HepG2 (cell line): Measurements from ENCODE around the gene CCDC177. TPM values are rescaled to one million over a fixed set of nuclear protein-coding genes. Genes with fewer than 3 reads are reported as not detected.

Experiments
- ATAC-seq: fragments of 200-7000 bp; cut with Tn5 transposase; 3 replicates; pipeline ENCODE4 v1.9.1; 2020; ENCODE audit warnings: mild to moderate bottlenecking, moderate library complexity
- BruUV-seq: library from RNA; stranded (reverse); fragments of 400-500 nt; replicated peaks from 2 replicates; lab custom pipeline; 2021; lab: Mats Ljungman, UMichigan
- CTCF ChIA-PET: fragments of 300-600 bp; formaldehyde crosslinking; extraction: SDS; loops from one replicate; lab custom pipeline; 2021; ENCODE audit warnings: low total read pairs, inconsistent platforms, low intra/inter-chr PET ratio; lab: Yijun Ruan, JAX
- POLR2A ChIA-PET: fragments of 350-600 bp; sonication (Branson Sonifier 250); formaldehyde crosslinking; loops from one replicate; lab custom pipeline; 2020; ENCODE audit warnings: antibody characterized with exemption, inconsistent platforms; lab: Yijun Ruan, JAX
- DNase-seq: peaks from one replicate; pipeline ENCODE4 v3.0.0-alpha.2; 2015; ENCODE audit warnings: low spot score
- FAIRE-seq: peaks from 3 replicates; lab custom pipeline; 2011; peaks lifted over from hg19 to GRCh38; lab: Jason Lieb, UNC
- H2AFZ ChIP-seq: one replicate; pipeline ENCODE4 v1.6.1; 2011; ENCODE audit warnings: low read length, inconsistent platforms
- H3K27ac ChIP-seq: fragments of 300-600 bp; 3 replicates; pipeline ENCODE4 v1.8.0; 2011; ENCODE audit warnings: mixed run types, mild to moderate bottlenecking, mixed read lengths, low read length, inconsistent platforms; ENCODE audit not compliant: insufficient read depth; ENCODE audit errors: extremely low read length
- H3K27me3 ChIP-seq, 2 experiments: fragments of 200-600 bp in 1 of 2; 2 replicates in 1 of 2; 3 replicates in 1 of 2; pipeline versions ENCODE4 v1.6.0 to v1.8.0; 2011; ENCODE audit warnings: low read length in 2 of 2, mild to moderate bottlenecking in 2 of 2, moderate library complexity in 2 of 2, inconsistent platforms in 1 of 2; ENCODE audit not compliant: insufficient read depth in 2 of 2, control insufficient read depth in 1 of 2
- H3K36me3 ChIP-seq, 2 experiments: fragments of 200-600 bp in 1 of 2; replicated peaks in 1 of 2; 2 replicates in 1 of 2; 3 replicates in 1 of 2; pipeline versions ENCODE4 v1.5.1 to v1.8.0; 2011; ENCODE audit warnings: low read length in 2 of 2, inconsistent platforms in 1 of 2; ENCODE audit not compliant: insufficient read depth in 2 of 2, control insufficient read depth in 1 of 2
- H3K4me1 ChIP-seq: 2 replicates; pipeline ENCODE4 v1.5.1; 2012; ENCODE audit warnings: low read length, inconsistent platforms; ENCODE audit not compliant: insufficient read depth
- H3K4me2 ChIP-seq: 2 replicates; pipeline ENCODE4 v1.6.0; 2011; ENCODE audit warnings: low read depth, low read length, inconsistent platforms
- H3K4me3 ChIP-seq, 3 experiments: fragments of 200-600 bp in 1 of 3; sonication (generic), shearing (Covaris generic) in 1 of 3; replicated peaks in 1 of 3; 2 replicates each; pipeline ENCODE4 v1.5.1; 2011 to 2016; ENCODE audit warnings: low read length in 3 of 3, inconsistent platforms in 2 of 3, low read depth in 2 of 3, mild to moderate bottlenecking in 2 of 3, control low read depth in 1 of 3, mixed read lengths in 1 of 3; ENCODE audit not compliant: insufficient read depth in 1 of 3
- H3K79me2 ChIP-seq: one replicate; pipeline ENCODE4 v1.6.1; 2011; ENCODE audit warnings: low read length, inconsistent platforms; ENCODE audit not compliant: insufficient read depth
- H3K9ac ChIP-seq: 2 replicates; pipeline ENCODE4 v1.6.0; 2011; ENCODE audit warnings: mild to moderate bottlenecking, low read depth, low read length, inconsistent platforms; ENCODE audit not compliant: insufficient read depth
- H3K9me3 ChIP-seq: 2 replicates; pipeline ENCODE4 v1.5.1; 2012; ENCODE audit warnings: mild to moderate bottlenecking, low read length
- H4K20me1 ChIP-seq: 2 replicates; pipeline ENCODE4 v1.6.0; 2011; ENCODE audit warnings: inconsistent platforms, mild to moderate bottlenecking, low read length, moderate library complexity; ENCODE audit not compliant: insufficient read depth
- CCDC6 ChIP-seq: sonication (generic); formaldehyde crosslinking; IDR thresholded peaks from 2 replicates; pipeline ENCODE4 v1.8.1; 2022; ENCODE audit warnings: mild to moderate bottlenecking, missing genetic modification reagents, moderate library complexity
- KDM5A ChIP-seq: fragments of 200-600 bp; sonication (generic); IDR thresholded peaks from 2 replicates; pipeline ENCODE4 v1.7.0; 2018; ENCODE audit warnings: antibody characterized with exemption, mild to moderate bottlenecking, low read length, borderline replicate concordance
- TP53 ChIP-seq: sonication (generic); formaldehyde crosslinking; conservative IDR thresholded peaks from 2 replicates; pipeline ENCODE4 v1.4.0; 2020; ENCODE audit warnings: missing genetic modification reagents
- YEATS2 ChIP-seq: sonication (generic); formaldehyde crosslinking; IDR thresholded peaks from 2 replicates; pipeline ENCODE4 v1.4.0; 2020; ENCODE audit warnings: missing genetic modification reagents, borderline replicate concordance
- ZNF142 ChIP-seq: sonication (generic); formaldehyde crosslinking; IDR thresholded peaks from 2 replicates; pipeline ENCODE4 v1.4.0; 2020; ENCODE audit warnings: missing genetic modification reagents
- ZNF720 ChIP-seq: sonication (generic); formaldehyde crosslinking; IDR thresholded peaks from 2 replicates; pipeline ENCODE4 v1.4.0; 2020; ENCODE audit warnings: missing genetic modification reagents
- ZNF879 ChIP-seq: sonication (generic); formaldehyde crosslinking; IDR thresholded peaks from 2 replicates; pipeline ENCODE4 v1.8.1; 2023; ENCODE audit warnings: missing genetic modification reagents
- WGBS: methylation state at CpG from one replicate; pipeline ENCODE4 v1.1.6; 2017; ENCODE audit warnings: low lambda C conversion rate; 5-methylcytosine and 5-hydroxymethylcytosine counted together
- in situ Hi-C: cut with HindIII; loops from 2 replicates; pipeline ENCODE4 v1.10.0; 2017; ENCODE audit warnings: low pct_unique_long_range_greater_than_20kb; ENCODE audit not compliant: extremely low pct_ligation_motif_present
- intact Hi-C: fragments of 100-400 bp; cut with micrococcal nuclease; formaldehyde crosslinking; loops from one replicate; pipeline ENCODE4 v1.10.0; 2022; ENCODE audit not compliant: unreplicated experiment
- polyA plus RNA-seq, 8 experiments: library from polyadenylated mRNA; depleted of rRNA in 3 of 8; stranded (reverse) in 7 of 8; unstranded in 1 of 8; fragments of >200 nt; fragmentation: Illumina TruSeq in 4 of 8; extraction: Trizol in 4 of 8; gene quantifications; 2 replicates each; pipeline versions ENCODE4 v1.2.1 to v1.2.3, GENCODE V29; 2011 to 2016; ENCODE audit warnings: low read depth in 4 of 8, missing spikeins in 1 of 8, mixed read lengths in 1 of 8; ENCODE audit not compliant: insufficient read depth in 1 of 8
- total RNA-seq, 5 experiments: library from RNA; depleted of rRNA; stranded (reverse); fragments of >200 nt; fragmentation: Illumina TruSeq; extraction: Trizol; gene quantifications; 2 replicates each; pipeline ENCODE4 v1.2.3, GENCODE V29; 2016; ENCODE audit warnings: low read depth in 1 of 5
- TF ChIP-seq, protein P1 (sequence below): sonication (generic); formaldehyde crosslinking; IDR thresholded peaks from 2 replicates; pipeline ENCODE4 v1.8.0; 2022; ENCODE audit warnings: mild to moderate bottlenecking, missing genetic modification reagents, moderate library complexity
- TF ChIP-seq, protein P2 (sequence below): sonication (generic); formaldehyde crosslinking; IDR thresholded peaks from 2 replicates; pipeline ENCODE4 v1.4.0; 2020; ENCODE audit warnings: missing genetic modification reagents, borderline replicate concordance

CCDC177 gene
- total and polyA plus RNA-seq, 2 of the 13 experiments (the other 11 are each of a cell fraction or from before 2014, with no cell fraction given) = not detected

DNA sequence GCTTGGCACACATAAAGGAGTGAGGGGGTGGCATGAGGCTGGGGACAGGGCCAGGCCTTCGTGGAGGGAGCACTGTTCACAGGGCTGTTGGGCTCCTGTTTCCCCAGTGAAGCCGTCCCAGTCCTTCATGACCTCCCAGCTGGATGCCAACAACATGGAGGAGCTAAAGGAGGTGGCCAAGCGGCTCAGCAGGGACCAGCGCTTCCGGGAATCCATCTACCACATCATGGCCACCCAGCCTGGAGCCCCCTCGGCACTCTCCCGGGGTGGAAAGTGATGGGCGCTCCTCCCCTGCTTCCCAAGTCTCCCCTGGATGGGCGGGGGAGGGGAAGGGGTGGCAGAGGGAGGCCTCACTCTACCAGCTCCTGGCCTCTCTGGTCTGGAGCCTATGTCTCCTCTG, 46.5 kb downstream of the CCDC177 start:
- BruUV-seq = no TSS peak
- in situ Hi-C loops = no loop called here
- FAIRE-seq (no peak), DNase-seq (no peak), ATAC-seq (no peak)
- intact Hi-C loops = no loop called here
- no peak overlapping the region for H2AFZ ChIP-seq
- H3K4me1 ChIP-seq = no peaks in the 10 kb centered on the region
- CTCF ChIA-PET = no interaction called here
- no peaks in the 10 kb centered on the region for H3K36me3 ChIP-seq
- no peaks in the 10 kb centered on the region for H3K79me2 ChIP-seq
- H3K27ac ChIP-seq = no peak overlapping the region
- no peak overlapping the region for H3K4me3 ChIP-seq
- POLR2A ChIA-PET = no interaction called here
- no peaks in the 10 kb centered on the region for H3K9me3 ChIP-seq
- no peak overlapping the region for H3K4me2 ChIP-seq
- WGBS = 6% methylated on average over 2 of the region's 9 CpGs
- no peak overlapping the region for H3K9ac ChIP-seq
- TF ChIP-seq, protein P1, sequence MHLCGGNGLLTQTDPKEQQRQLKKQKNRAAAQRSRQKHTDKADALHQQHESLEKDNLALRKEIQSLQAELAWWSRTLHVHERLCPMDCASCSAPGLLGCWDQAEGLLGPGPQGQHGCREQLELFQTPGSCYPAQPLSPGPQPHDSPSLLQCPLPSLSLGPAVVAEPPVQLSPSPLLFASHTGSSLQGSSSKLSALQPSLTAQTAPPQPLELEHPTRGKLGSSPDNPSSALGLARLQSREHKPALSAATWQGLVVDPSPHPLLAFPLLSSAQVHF (CRISPR knock-in tag) = no peak
- TF ChIP-seq ZNF720 (CRISPR knock-in tag) (no peak), KDM5A (no peak), CCDC6 (CRISPR knock-in tag) (no peak), ZNF142 (no peak), YEATS2 (CRISPR knock-in tag) (no peak), TP53 (CRISPR knock-in tag) (no peak), ZNF879 (CRISPR knock-in tag) (no peak)
- TF ChIP-seq, protein P2, sequence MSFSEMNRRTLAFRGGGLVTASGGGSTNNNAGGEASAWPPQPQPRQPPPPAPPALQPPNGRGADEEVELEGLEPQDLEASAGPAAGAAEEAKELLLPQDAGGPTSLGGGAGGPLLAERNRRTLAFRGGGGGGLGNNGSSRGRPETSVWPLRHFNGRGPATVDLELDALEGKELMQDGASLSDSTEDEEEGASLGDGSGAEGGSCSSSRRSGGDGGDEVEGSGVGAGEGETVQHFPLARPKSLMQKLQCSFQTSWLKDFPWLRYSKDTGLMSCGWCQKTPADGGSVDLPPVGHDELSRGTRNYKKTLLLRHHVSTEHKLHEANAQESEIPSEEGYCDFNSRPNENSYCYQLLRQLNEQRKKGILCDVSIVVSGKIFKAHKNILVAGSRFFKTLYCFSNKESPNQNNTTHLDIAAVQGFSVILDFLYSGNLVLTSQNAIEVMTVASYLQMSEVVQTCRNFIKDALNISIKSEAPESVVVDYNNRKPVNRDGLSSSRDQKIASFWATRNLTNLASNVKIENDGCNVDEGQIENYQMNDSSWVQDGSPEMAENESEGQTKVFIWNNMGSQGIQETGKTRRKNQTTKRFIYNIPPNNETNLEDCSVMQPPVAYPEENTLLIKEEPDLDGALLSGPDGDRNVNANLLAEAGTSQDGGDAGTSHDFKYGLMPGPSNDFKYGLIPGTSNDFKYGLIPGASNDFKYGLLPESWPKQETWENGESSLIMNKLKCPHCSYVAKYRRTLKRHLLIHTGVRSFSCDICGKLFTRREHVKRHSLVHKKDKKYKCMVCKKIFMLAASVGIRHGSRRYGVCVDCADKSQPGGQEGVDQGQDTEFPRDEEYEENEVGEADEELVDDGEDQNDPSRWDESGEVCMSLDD (CRISPR knock-in tag) = no peak
- H3K27me3 ChIP-seq = peaks cover 5 to 19% of the 10 kb centered on the region in 2 experiments; a peak in 2 of 5 replicates
- H4K20me1 ChIP-seq = no peaks in the 10 kb centered on the region; the same call in 1 of the 2 replicates
